ENCODE results near the gene IQGAP1. TPM values are rescaled to one million over a fixed set of nuclear protein-coding genes. Genes with fewer than 3 reads are reported as not detected.
A peak's percentile ranks its signal among the peaks of the same experiment; 100 is the strongest.

The IQGAP1 gene
- total and polyA plus RNA-seq, 9 of the 15 experiments (the other 6 are each of a cell fraction or from before 2014, with no cell fraction given), result 37.6 to 143 (median 77.7) TPM

- no peak for TF ChIP-seq PHTF2 (CRISPR knock-in tag; IDR thresholded peaks at IDR 0.05)
- TF ChIP-seq ZEB2 (IDR thresholded peaks at IDR 0.05), result peak; percentile 42; the same call in 1 of the 2 replicates
- TF ChIP-seq SIX5 (IDR thresholded peaks at IDR 0.05; ENCODE audit: borderline replicate concordance in 1 of 2, insufficient read depth in 1 of 2, low read depth in 1 of 2, low read length in 2 of 2), result no peak
- TF ChIP-seq FOSL1 (tag; conservative IDR thresholded peaks at IDR 0.05), result no peak
- no peak for TF ChIP-seq ZC3H4 (CRISPR knock-in tag; IDR thresholded peaks at IDR 0.05; ENCODE audit: borderline replicate concordance)
- TF ChIP-seq TFAM (CRISPR knock-in tag; conservative IDR thresholded peaks at IDR 0.05), result no peak
- peak; percentile 80 for TF ChIP-seq SAFB (IDR thresholded peaks at IDR 0.05; ENCODE audit: borderline replicate concordance, low read depth, low read length)
- no peak for TF ChIP-seq RREB1 (CRISPR knock-in tag; IDR thresholded peaks at IDR 0.05)
- 0 out of 4 replicates have a peak, but pooled peaks of 1 of the 2 experiments have one; percentile 8 for TF ChIP-seq UBTF (IDR thresholded peaks at IDR 0.05; ENCODE audit: borderline replicate concordance in 1 of 2, low read depth in 2 of 2, low read length in 2 of 2)
- no peak for TF ChIP-seq BCOR (IDR thresholded peaks at IDR 0.05)
- TF ChIP-seq MTA1 (IDR thresholded peaks at IDR 0.05; ENCODE audit: borderline replicate concordance), result no peak
- no peak for TF ChIP-seq NR2C2 (CRISPR knock-in tag; IDR thresholded peaks at IDR 0.05)
- TF ChIP-seq NR2C2 (tag; IDR thresholded peaks at IDR 0.05), result peak; percentile 63; the same call in 1 of the 2 replicates
- no peak for TF ChIP-seq DEAF1 (CRISPR knock-in tag; IDR thresholded peaks at IDR 0.05)
- peak; percentile 19; the same call in 1 of the 2 replicates for TF ChIP-seq ESRRA (IDR thresholded peaks at IDR 0.05; ENCODE audit: borderline replicate concordance, low read depth)
These were observed 142.4 kb downstream of the IQGAP1 start (continued) for GRCh38 chr15:90530250-90531051.
